Measurements from ENCODE around the gene ARHGEF3.

Gene ARHGEF3

GRCh38 chr3:56830884-56831283 lies 29.1 kb upstream of the ARHGEF3 start:
- TF ChIP-seq CTCF (conservative IDR thresholded peaks at IDR 0.05), result no peak
- no peak overlapping the region for H3K27ac ChIP-seq

- H3K27ac ChIP-seq, result no peak overlapping the region
- no peak for TF ChIP-seq CTCF (conservative IDR thresholded peaks at IDR 0.05)
These were observed 27.8 kb upstream of the ARHGEF3 start for GRCh38 chr3:56829533-56829932.

GRCh38 chr3:56826831-56827722 lies 25.3 kb upstream of the ARHGEF3 start:
- TF ChIP-seq CTCF (conservative IDR thresholded peaks at IDR 0.05), result no peak
- no peak overlapping the region for H3K27ac ChIP-seq

DNA sequence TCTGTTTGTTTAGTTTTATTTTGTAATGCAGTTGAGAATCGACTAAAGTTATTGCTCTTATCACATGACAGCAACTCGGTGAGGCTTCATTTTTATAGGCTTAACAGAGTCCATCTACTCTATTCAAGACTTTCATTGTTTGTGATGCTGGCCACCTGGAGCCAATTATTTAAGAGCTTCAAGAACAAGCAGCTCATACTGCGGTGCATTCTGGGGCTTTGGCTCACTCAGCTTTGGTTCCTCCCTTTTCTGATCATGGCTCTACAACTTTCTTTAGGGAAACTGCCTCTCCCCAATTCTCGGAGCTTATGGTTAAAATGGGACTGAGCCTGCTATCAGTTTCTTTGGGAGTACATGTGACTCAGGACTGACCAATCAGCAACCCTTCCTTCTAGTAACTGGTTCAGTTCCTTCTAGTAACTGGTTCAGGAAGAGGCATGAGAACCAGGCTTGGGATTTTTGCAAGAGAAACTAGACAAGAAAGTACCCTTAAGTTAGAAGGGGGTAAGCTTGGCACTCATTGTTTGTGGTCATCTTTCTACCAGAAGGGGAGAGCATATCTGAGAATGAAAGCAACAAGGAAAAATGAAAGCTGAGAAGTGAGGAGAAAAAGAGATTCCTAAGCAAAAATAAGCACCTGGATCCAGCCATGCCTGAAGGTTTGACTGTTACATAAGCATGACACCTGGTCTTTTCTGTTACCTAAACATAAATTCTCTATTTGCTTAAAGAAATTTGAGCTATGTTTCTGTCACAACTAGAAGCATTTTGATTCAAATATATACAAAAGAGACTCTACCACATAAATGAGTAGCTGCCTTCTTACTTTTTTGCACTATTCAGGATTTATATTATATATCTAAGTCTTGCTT lies 24.1 kb upstream of the ARHGEF3 start:
- 0 out of 2 replicates have a peak overlapping the region, but pooled peaks have one; percentile 35 for H3K27ac ChIP-seq
- no peak for TF ChIP-seq CTCF (conservative IDR thresholded peaks at IDR 0.05)

GRCh38 chr3:56823984-56824703 lies 22.4 kb upstream of the ARHGEF3 start:
- H3K27ac ChIP-seq, result peak overlapping the region; percentile 35
- no peak for TF ChIP-seq CTCF (conservative IDR thresholded peaks at IDR 0.05)

GRCh38 chr3:56823421-56823926 lies 21.7 kb upstream of the ARHGEF3 start:
- no peak for TF ChIP-seq CTCF (conservative IDR thresholded peaks at IDR 0.05)
- peak overlapping the region; percentile 35 for H3K27ac ChIP-seq
